H1 (cell line): Measurements from ENCODE around the gene PTPRG. TPM values are rescaled to one million over a fixed set of nuclear protein-coding genes. Genes with fewer than 3 reads are reported as not detected.

Source experiments
- CTCF ChIA-PET: fragments of 300-600 bp; sonication (Branson Sonifier 250); formaldehyde crosslinking; loops from one replicate; lab custom pipeline; 2021; ENCODE audit not compliant: partially characterized antibody; lab: Charles Lee
- POLR2A ChIA-PET: fragments of 300-600 bp; sonication (Branson Sonifier 250); formaldehyde crosslinking; loops from one replicate; lab custom pipeline; 2021; ENCODE audit warnings: inconsistent platforms; ENCODE audit not compliant: partially characterized antibody; lab: Charles Lee
- DNase-seq, 2 experiments: peaks; one replicate each; pipeline versions ENCODE4 v3.0.0 to v3.0.0-alpha.2; 2010 to 2022; ENCODE audit warnings: low spot score in 2 of 2, low read depth in 1 of 2, mixed read lengths in 1 of 2
- FAIRE-seq: peaks from 2 replicates; lab custom pipeline; 2011; peaks lifted over from hg19 to GRCh38; lab: Jason Lieb, UNC
- H2AFZ ChIP-seq: 2 replicates; pipeline ENCODE4 v1.8.1; 2012; ENCODE audit warnings: low read length, inconsistent platforms
- H2AK5ac ChIP-seq: 2 replicates; pipeline ENCODE4 v1.6.1; 2013; ENCODE audit warnings: low read depth, low read length
- H2BK120ac ChIP-seq: replicated peaks from 2 replicates; pipeline ENCODE3; 2013; ENCODE audit warnings: low read depth, low read length, inconsistent platforms
- H2BK12ac ChIP-seq: 2 replicates; pipeline ENCODE4 v1.6.1; 2013; ENCODE audit warnings: low read depth, low read length
- H2BK15ac ChIP-seq: 2 replicates; pipeline ENCODE4 v1.6.1; 2013; ENCODE audit warnings: low read length
- H2BK20ac ChIP-seq: 2 replicates; pipeline ENCODE4 v1.6.1; 2013; ENCODE audit warnings: low read length
- H2BK5ac ChIP-seq: 2 replicates; pipeline ENCODE4 v1.6.1; 2013; ENCODE audit warnings: low read depth, low read length
- H3K14ac ChIP-seq: 2 replicates; pipeline ENCODE4 v1.6.1; 2013; ENCODE audit warnings: inconsistent platforms; ENCODE audit not compliant: insufficient read length
- H3K18ac ChIP-seq: 2 replicates; pipeline ENCODE4 v1.6.1; 2013; ENCODE audit warnings: low read length; ENCODE audit errors: extremely low read depth
- H3K23ac ChIP-seq: 2 replicates; pipeline ENCODE4 v1.6.1; 2013; ENCODE audit warnings: inconsistent platforms; ENCODE audit not compliant: insufficient read length
- H3K23me2 ChIP-seq: 2 replicates; pipeline ENCODE4 v1.6.1; 2013; ENCODE audit warnings: low read depth, low read length
- H3K27ac ChIP-seq: 2 replicates; pipeline ENCODE4 v1.6.1; 2011; ENCODE audit warnings: low read depth, low read length, inconsistent platforms
- H3K27me3 ChIP-seq, 4 experiments: replicated peaks in 1 of 4; 1 replicate in 1 of 4; 2 replicates in 3 of 4; pipeline versions ENCODE4 v1.6.1 to v1.8.1; 2011 to 2013; ENCODE audit warnings: low read length in 3 of 4, mild to moderate bottlenecking in 3 of 4, inconsistent platforms in 2 of 4, mixed read lengths in 2 of 4, moderate library complexity in 1 of 4; ENCODE audit not compliant: control insufficient read depth in 3 of 4, insufficient read depth in 3 of 4; ENCODE audit errors: extremely low read depth in 1 of 4
- H3K36me3 ChIP-seq, 4 experiments: 2 replicates each; pipeline versions ENCODE4 v1.6.1 to v1.8.1; 2011 to 2013; ENCODE audit warnings: mild to moderate bottlenecking in 4 of 4, low read length in 3 of 4, moderate library complexity in 2 of 4, control low read depth in 1 of 4, inconsistent platforms in 1 of 4; ENCODE audit not compliant: insufficient read depth in 4 of 4, control insufficient read depth in 2 of 4
- H3K4ac ChIP-seq: replicated peaks from 2 replicates; pipeline ENCODE3; 2013; ENCODE audit warnings: low read length, low read depth, mixed read lengths, inconsistent platforms; ENCODE audit not compliant: insufficient read length
- H3K4me1 ChIP-seq, 4 experiments: replicated peaks in 1 of 4; 1 replicate in 1 of 4; 2 replicates in 3 of 4; pipeline versions ENCODE4 v1.6.1 to v1.8.1; 2011 to 2013; ENCODE audit warnings: low read length in 3 of 4, inconsistent platforms in 2 of 4, mixed read lengths in 1 of 4; ENCODE audit not compliant: insufficient read depth in 4 of 4, control insufficient read depth in 3 of 4
- H3K4me2 ChIP-seq, 2 experiments: 2 replicates each; pipeline versions ENCODE4 v1.6.1 to v1.8.1; 2011 to 2013; ENCODE audit warnings: low read depth in 2 of 2, low read length in 2 of 2, control low read depth in 1 of 2, inconsistent platforms in 1 of 2, mild to moderate bottlenecking in 1 of 2; ENCODE audit not compliant: insufficient read depth in 1 of 2
- H3K4me3 ChIP-seq, 4 experiments: fragments of 200-600, 300-600 bp in 1 of 4; sonication (generic), shearing (Covaris generic), sonication (Bioruptor Twin) in 1 of 4; 2 replicates each; pipeline versions ENCODE4 v1.5.1 to v1.8.1; 2011 to 2016; ENCODE audit warnings: low read length in 4 of 4, low read depth in 3 of 4, control low read depth in 2 of 4, inconsistent platforms in 2 of 4, mild to moderate bottlenecking in 2 of 4, mixed read lengths in 1 of 4, moderate library complexity in 1 of 4; ENCODE audit not compliant: insufficient read depth in 2 of 4; ENCODE audit errors: extremely low read depth in 1 of 4
- H3K56ac ChIP-seq: replicated peaks from 2 replicates; pipeline ENCODE3; 2013; ENCODE audit warnings: low read depth, mild to moderate bottlenecking, mixed read lengths, low read length, inconsistent platforms; ENCODE audit not compliant: insufficient read length
- H3K79me1 ChIP-seq: 2 replicates; pipeline ENCODE4 v1.6.1; 2013; ENCODE audit warnings: low read depth, low read length, control low read depth
- H3K79me2 ChIP-seq, 2 experiments: 2 replicates each; pipeline versions ENCODE4 v1.6.1 to v1.8.1; 2012 to 2013; ENCODE audit warnings: low read length in 2 of 2, mild to moderate bottlenecking in 2 of 2, inconsistent platforms in 1 of 2; ENCODE audit not compliant: insufficient read depth in 2 of 2, control insufficient read depth in 1 of 2
- H3K9ac ChIP-seq, 4 experiments: replicated peaks in 1 of 4; 1 replicate in 1 of 4; 2 replicates in 3 of 4; pipeline versions ENCODE4 v1.6.1 to v1.8.1; 2011 to 2013; ENCODE audit warnings: low read depth in 3 of 4, low read length in 3 of 4, control low read depth in 2 of 4, mild to moderate bottlenecking in 2 of 4, moderate library complexity in 2 of 4, inconsistent platforms in 1 of 4; ENCODE audit errors: extremely low read depth in 1 of 4
- H3K9me3 ChIP-seq, 2 experiments: 2 replicates each; pipeline versions ENCODE4 v1.6.1 to v1.8.1; 2012 to 2013; ENCODE audit warnings: mild to moderate bottlenecking in 2 of 2, moderate library complexity in 2 of 2, control low read depth in 1 of 2, inconsistent platforms in 1 of 2, low read depth in 1 of 2, low read length in 1 of 2, mixed read lengths in 1 of 2; ENCODE audit not compliant: insufficient read depth in 2 of 2
- H4K20me1 ChIP-seq, 2 experiments: replicated peaks in 1 of 2; 2 replicates each; pipeline versions ENCODE3 to v1.8.1; 2011 to 2013; ENCODE audit warnings: inconsistent platforms in 2 of 2, low read length in 2 of 2, mild to moderate bottlenecking in 1 of 2; ENCODE audit not compliant: insufficient read depth in 2 of 2, control insufficient read depth in 1 of 2
- H4K5ac ChIP-seq: 2 replicates; pipeline ENCODE4 v1.6.1; 2013; ENCODE audit warnings: low read length, low read depth, mixed read lengths, inconsistent platforms; ENCODE audit not compliant: insufficient read length
- H4K8ac ChIP-seq: 2 replicates; pipeline ENCODE4 v1.8.0; 2013; ENCODE audit warnings: mild to moderate bottlenecking, moderate library complexity, low read length, inconsistent platforms; ENCODE audit not compliant: insufficient read depth; ENCODE audit errors: extremely low read depth
- H4K91ac ChIP-seq: replicated peaks from 2 replicates; pipeline ENCODE3; 2013; ENCODE audit warnings: low read length, mixed read lengths, inconsistent platforms; ENCODE audit not compliant: insufficient read length
- CBX5 ChIP-seq: fragments of 300-800, 300-1000 bp; sonication (generic); IDR thresholded peaks from 2 replicates; pipeline ENCODE4 v1.7.1; 2016; ENCODE audit warnings: antibody characterized with exemption, low read length, low read depth
- EGR1 ChIP-seq: IDR thresholded peaks from 2 replicates; pipeline ENCODE4 v1.6.1; 2011; ENCODE audit warnings: low read depth, low read length, borderline replicate concordance
- GTF2F1 ChIP-seq: IDR thresholded peaks from 2 replicates; pipeline ENCODE4 v1.6.1; 2012; ENCODE audit warnings: low read depth, low read length, improper control_type of control experiment, borderline replicate concordance
- JUND ChIP-seq: IDR thresholded peaks from 2 replicates; pipeline ENCODE4 v1.6.1; 2011; ENCODE audit warnings: mild to moderate bottlenecking, improper control_type of control experiment, low read length
- KDM4A ChIP-seq: IDR thresholded peaks from one replicate; pipeline ENCODE4 v1.7.1; 2012; ENCODE audit warnings: low read depth, mild to moderate bottlenecking, moderate library complexity, low read length, inconsistent platforms; ENCODE audit not compliant: severe bottlenecking
- NANOG ChIP-seq: IDR thresholded peaks from 2 replicates; pipeline ENCODE4 v1.6.1; 2011; ENCODE audit warnings: low read length, low read depth, mild to moderate bottlenecking, inconsistent platforms; ENCODE audit not compliant: insufficient read depth, poor library complexity, severe bottlenecking
- NRF1 ChIP-seq: IDR thresholded peaks from 2 replicates; pipeline ENCODE4 v1.6.1; 2011; ENCODE audit warnings: mild to moderate bottlenecking, low read depth, low read length, improper control_type of control experiment
- RAD21 ChIP-seq, 2 experiments: IDR thresholded peaks in 1 of 2; conservative IDR thresholded peaks in 1 of 2; 2 replicates each; pipeline ENCODE4 v1.6.1; 2011; ENCODE audit warnings: low read depth in 2 of 2, low read length in 2 of 2, improper control_type of control experiment in 1 of 2, inconsistent platforms in 1 of 2, mild to moderate bottlenecking in 1 of 2, moderate library complexity in 1 of 2
- RNF2 ChIP-seq: fragments of 200-900, 300-1000 bp; sonication (generic); IDR thresholded peaks from 2 replicates; pipeline ENCODE4 v1.7.1; 2016; ENCODE audit warnings: borderline replicate concordance, low read depth, mild to moderate bottlenecking, antibody characterized with exemption, low read length; ENCODE audit not compliant: poor library complexity, severe bottlenecking; ENCODE audit errors: missing control alignments
- SUZ12 ChIP-seq: fragments of 200-600 bp; sonication (generic); IDR thresholded peaks from 2 replicates; pipeline ENCODE4 v1.6.1; 2012; ENCODE audit warnings: mild to moderate bottlenecking, inconsistent platforms, low read length, moderate library complexity, mixed read lengths
- ZNF274 ChIP-seq: IDR thresholded peaks from 2 replicates; pipeline ENCODE4 v1.7.0; 2012; ENCODE audit warnings: low read length, borderline replicate concordance; ENCODE audit errors: extremely low read depth
- WGBS, 2 experiments: shearing (Covaris generic) in 1 of 2; methylation state at CpG; one replicate each; pipeline versions ENCODE4 v1.1.6 to v1.1.7; 2013 to 2015; ENCODE audit warnings: low lambda C conversion rate in 2 of 2, mixed read lengths in 2 of 2, inconsistent platforms in 1 of 2, low coverage in 1 of 2, missing lambda C conversion rate in 1 of 2; ENCODE audit not compliant: insufficient replicate concordance in 2 of 2, insufficient coverage in 1 of 2, insufficient read length in 1 of 2; ENCODE audit errors: extremely low coverage in 1 of 2, missing lambda C conversion rate in 1 of 2; 5-methylcytosine and 5-hydroxymethylcytosine counted together
- polyA plus RNA-seq, 7 experiments: library from polyadenylated mRNA; depleted of rRNA in 3 of 7; stranded (reverse) in 5 of 7; unstranded in 2 of 7; fragments of >200 nt in 5 of 7; fragments of 200-250 nt in 2 of 7; gene quantifications; 1 replicate in 5 of 7; 2 replicates in 1 of 7; 4 replicates in 1 of 7; pipeline versions ENCODE4 v1.2.1 to v1.2.3, GENCODE V29; 2011 to 2013; ENCODE audit warnings: missing spikeins in 2 of 7, mixed read lengths in 2 of 7
- total RNA-seq: library from RNA; stranded (reverse); fragmentation: NEBNext Ultra II Directional; extraction: Animal tissue kit (Norgen Biotek cat#: 25700); gene quantifications from 2 replicates; pipeline ENCODE4 v1.2.1, GENCODE V29; 2021
- TF ChIP-seq, protein P1 (sequence below): IDR thresholded peaks from 2 replicates; pipeline ENCODE4 v1.6.1; 2012; ENCODE audit warnings: inconsistent platforms

The PTPRG gene
- total and polyA plus RNA-seq, 2 of the 8 experiments (the other 6 are each of a cell fraction or from before 2014, with no cell fraction given): 23.3 to 96.2 TPM

DNA sequence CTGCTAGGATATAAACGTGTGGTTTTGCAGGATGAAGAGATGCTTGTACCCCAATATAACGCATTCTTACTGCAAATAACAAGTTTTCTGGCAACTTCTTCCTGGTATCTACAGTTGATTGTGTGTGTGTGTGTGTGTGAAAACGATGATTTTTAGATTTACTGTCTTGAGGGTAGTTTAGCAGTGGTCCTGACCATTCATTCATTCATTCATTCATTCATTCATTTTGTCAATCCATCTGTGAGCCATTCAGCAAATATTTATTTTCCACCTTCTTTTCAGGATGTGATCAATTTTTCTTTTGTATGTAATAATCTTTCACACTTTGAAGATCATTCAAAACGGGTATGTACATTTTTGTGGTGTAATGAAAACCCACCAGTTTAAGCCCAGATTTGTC, 250.7 kb downstream of the PTPRG start:
- Histone ChIP-seq H3K18ac (no peak overlapping the region), H3K4me2 (no peak overlapping the region), H2BK15ac (no peak overlapping the region), H3K23ac (no peak overlapping the region), H4K5ac (no peak overlapping the region), H2BK20ac (no peak overlapping the region), H3K27me3 (no peaks in the 10 kb centered on the region), H2AK5ac (no peak overlapping the region), H3K4me3 (no peak overlapping the region), H3K9ac (no peak overlapping the region), H2AFZ (no peak overlapping the region), H3K4me1 (peaks cover 0 to 21% (median 13%) of the 10 kb centered on the region in 4 experiments; a peak in 6 of 7 replicates), H3K56ac (no peak overlapping the region), H2BK120ac (no peak overlapping the region), H4K20me1 (peaks cover 4 to 9% of the 10 kb centered on the region in 2 experiments), H3K79me2 (peaks cover 0 to 89% of the 10 kb centered on the region in 2 experiments; a peak in 3 of 4 replicates), H3K36me3 (no peaks in the 10 kb centered on the region), H4K8ac (no peak overlapping the region), H4K91ac (no peak overlapping the region), H3K9me3 (no peaks in the 10 kb centered on the region), H3K79me1 (no peaks in the 10 kb centered on the region; the same call in none of the 2 replicates), H3K23me2 (no peaks in the 10 kb centered on the region), H3K27ac (no peak overlapping the region), H2BK5ac (no peak overlapping the region), H2BK12ac (no peak overlapping the region), H3K4ac (no peak overlapping the region), H3K14ac (no peak overlapping the region)
- DNase-seq (no peak), FAIRE-seq (no peak)
- ChIA-PET POLR2A (no interaction called here), CTCF (no interaction called here)
- no peak for TF ChIP-seq SUZ12
- no peak for TF ChIP-seq EGR1
- no peak for TF ChIP-seq NANOG
- no peak for TF ChIP-seq KDM4A
- TF ChIP-seq GTF2F1: no peak
- TF ChIP-seq RNF2: no peak
- TF ChIP-seq JUND: no peak
- no peak for TF ChIP-seq CBX5
- no peak for TF ChIP-seq ZNF274
- TF ChIP-seq, protein P1, sequence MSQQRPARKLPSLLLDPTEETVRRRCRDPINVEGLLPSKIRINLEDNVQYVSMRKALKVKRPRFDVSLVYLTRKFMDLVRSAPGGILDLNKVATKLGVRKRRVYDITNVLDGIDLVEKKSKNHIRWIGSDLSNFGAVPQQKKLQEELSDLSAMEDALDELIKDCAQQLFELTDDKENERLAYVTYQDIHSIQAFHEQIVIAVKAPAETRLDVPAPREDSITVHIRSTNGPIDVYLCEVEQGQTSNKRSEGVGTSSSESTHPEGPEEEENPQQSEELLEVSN: no peak
- no peak for TF ChIP-seq NRF1
- no peak for TF ChIP-seq RAD21 (IDR thresholded peaks at IDR 0.05 in 1 of 2, conservative IDR thresholded peaks at IDR 0.05 in 1 of 2; ENCODE audit: low read depth in 2 of 2, low read length in 2 of 2)
- WGBS, 2 experiments: 91% methylated on average over 4 of the region's 4 CpGs; no CpG with 5 or more reads in 1 of the 2 experiments
